GM10248 (cell line): ENCODE data around the gene AP1S1.

Experiments used
- CTCF ChIA-PET: fragments of 300-600 bp; sonication (Branson Sonifier 250); formaldehyde crosslinking; extraction: SDS; loops from one replicate; lab custom pipeline; 2021; ENCODE audit warnings: antibody characterized with exemption; lab: Yijun Ruan, JAX
- POLR2A ChIA-PET: fragments of 350-650 bp; sonication (Branson Sonifier 250); formaldehyde crosslinking; extraction: SDS; loops from one replicate; lab custom pipeline; 2020; ENCODE audit warnings: antibody characterized with exemption; lab: Yijun Ruan, JAX
- DNase-seq: peaks from one replicate; pipeline ENCODE4 v3.0.0; 2012; ENCODE audit errors: extremely low spot score
- TF ChIP-seq, protein P1 (sequence below): IDR thresholded peaks from 2 replicates; pipeline ENCODE4 v1.5.1; 2012; ENCODE audit warnings: mild to moderate bottlenecking, low read depth; ENCODE audit errors: extremely low read depth, missing control alignments, control extremely low read depth

AP1S1 gene

DNA sequence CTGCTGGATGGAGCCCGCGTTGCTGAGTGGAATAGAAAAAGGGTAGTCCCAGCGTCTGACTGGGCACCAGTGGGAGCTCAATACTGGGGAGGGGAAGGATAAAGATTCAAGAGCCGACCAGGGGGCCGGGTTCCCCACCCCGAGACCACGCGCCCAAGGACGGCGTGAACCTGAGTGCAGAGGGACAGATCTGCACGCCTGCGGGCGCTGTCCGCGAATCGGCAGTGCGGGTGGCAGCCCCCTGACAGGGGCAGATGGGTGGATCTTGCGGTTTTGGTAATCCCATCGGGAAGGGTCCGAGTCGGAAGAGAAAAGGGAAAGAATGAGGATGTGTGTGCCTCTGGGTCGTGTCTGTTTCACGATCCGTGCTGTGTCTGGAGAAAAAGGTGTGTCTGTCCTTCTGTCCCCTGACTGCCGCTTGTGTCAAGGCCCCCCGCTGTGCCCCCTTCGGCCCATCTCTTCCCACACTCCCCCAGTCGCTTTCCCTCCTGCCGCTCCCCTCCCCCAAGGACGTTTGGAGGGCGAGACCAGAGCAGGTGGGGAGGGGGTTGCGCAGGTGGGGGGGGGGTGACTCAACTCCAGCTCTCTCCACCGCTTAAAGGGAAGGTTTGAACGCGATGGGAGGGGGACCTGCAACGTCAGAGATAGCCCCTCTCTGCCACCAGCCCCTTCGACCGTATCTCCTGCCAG, 11.8 kb downstream of the AP1S1 start:
- CTCF ChIA-PET = interaction anchor here (1.0 to 2.2 kb wide), 7 partner anchors 9 to 116 kb away, joined by 3 to 13 read pairs (median 4); no protein-coding TSS in a partner anchor
- DNase-seq = no peak

DNA sequence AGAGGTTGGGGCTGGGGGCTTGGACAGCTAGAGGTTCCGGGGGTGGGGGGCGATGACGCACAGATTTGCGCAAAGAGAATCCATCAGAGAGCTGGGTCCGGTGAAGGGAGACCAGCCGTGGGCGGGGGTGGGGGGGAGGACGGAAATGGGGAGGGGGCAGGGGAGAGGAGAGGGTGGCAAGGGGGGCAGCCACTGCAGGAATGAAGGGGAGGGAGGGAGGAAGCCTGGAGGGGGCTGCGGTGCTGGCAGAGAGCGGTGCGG, 12.3 kb downstream of the AP1S1 start:
- POLR2A ChIA-PET = no interaction called here
- CTCF ChIA-PET = interaction anchor here (2.2 kb wide), 1 partner anchor 22 kb away, joined by 13 read pairs; no protein-coding TSS in a partner anchor
- no peak for DNase-seq
- TF ChIP-seq, protein P1, sequence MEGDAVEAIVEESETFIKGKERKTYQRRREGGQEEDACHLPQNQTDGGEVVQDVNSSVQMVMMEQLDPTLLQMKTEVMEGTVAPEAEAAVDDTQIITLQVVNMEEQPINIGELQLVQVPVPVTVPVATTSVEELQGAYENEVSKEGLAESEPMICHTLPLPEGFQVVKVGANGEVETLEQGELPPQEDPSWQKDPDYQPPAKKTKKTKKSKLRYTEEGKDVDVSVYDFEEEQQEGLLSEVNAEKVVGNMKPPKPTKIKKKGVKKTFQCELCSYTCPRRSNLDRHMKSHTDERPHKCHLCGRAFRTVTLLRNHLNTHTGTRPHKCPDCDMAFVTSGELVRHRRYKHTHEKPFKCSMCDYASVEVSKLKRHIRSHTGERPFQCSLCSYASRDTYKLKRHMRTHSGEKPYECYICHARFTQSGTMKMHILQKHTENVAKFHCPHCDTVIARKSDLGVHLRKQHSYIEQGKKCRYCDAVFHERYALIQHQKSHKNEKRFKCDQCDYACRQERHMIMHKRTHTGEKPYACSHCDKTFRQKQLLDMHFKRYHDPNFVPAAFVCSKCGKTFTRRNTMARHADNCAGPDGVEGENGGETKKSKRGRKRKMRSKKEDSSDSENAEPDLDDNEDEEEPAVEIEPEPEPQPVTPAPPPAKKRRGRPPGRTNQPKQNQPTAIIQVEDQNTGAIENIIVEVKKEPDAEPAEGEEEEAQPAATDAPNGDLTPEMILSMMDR = no peak

More for the DNA sequence above, 11.8 kb downstream of the AP1S1 start:
- TF ChIP-seq, protein P1 = no peak
- POLR2A ChIA-PET = interaction anchor here (0.6 kb wide), 1 partner anchor 70 kb away, joined by 3 read pairs; no protein-coding TSS in a partner anchor

DNA sequence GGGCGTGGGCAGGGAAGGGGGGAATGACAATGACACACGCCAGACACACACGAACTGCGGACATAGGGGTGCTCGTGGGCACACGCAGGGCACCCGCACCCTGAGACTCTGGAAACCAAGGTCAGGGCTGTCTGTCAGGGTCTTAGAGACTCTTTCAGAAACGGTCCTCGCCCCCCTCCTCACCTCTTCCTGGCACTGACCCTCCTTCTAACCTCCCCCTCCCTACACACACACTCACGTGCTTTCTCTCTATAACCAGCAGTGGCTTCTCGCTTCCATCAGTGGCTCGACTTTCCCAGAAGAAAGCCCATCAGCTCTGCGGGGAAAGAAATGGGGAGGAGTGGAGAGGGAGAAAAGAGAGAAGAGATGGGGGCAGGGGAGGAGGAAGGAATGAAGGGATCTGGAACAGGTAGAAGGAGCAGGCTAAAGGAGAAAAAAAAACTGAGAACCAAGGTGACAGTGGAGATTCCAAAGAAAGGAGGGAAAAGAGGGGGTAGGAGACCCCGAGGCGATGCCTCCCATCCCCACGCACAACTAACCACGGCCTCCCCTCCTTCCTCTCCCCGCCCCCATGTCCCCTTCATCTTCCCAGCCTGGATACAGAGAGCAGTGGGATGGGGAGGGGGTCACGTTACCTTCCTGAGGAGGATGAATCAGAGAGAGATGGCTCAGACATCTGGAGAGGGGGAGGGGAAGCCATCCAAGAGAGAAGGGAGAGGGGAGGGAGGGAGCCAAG, 12.8 kb downstream of the AP1S1 start:
- ChIA-PET CTCF (interaction anchor here (2.2 kb wide), 1 partner anchor 23 kb away, joined by 13 read pairs; no protein-coding TSS in a partner anchor), POLR2A (no interaction called here)
- DNase-seq = no peak
- TF ChIP-seq, protein P1 = no peak

DNA sequence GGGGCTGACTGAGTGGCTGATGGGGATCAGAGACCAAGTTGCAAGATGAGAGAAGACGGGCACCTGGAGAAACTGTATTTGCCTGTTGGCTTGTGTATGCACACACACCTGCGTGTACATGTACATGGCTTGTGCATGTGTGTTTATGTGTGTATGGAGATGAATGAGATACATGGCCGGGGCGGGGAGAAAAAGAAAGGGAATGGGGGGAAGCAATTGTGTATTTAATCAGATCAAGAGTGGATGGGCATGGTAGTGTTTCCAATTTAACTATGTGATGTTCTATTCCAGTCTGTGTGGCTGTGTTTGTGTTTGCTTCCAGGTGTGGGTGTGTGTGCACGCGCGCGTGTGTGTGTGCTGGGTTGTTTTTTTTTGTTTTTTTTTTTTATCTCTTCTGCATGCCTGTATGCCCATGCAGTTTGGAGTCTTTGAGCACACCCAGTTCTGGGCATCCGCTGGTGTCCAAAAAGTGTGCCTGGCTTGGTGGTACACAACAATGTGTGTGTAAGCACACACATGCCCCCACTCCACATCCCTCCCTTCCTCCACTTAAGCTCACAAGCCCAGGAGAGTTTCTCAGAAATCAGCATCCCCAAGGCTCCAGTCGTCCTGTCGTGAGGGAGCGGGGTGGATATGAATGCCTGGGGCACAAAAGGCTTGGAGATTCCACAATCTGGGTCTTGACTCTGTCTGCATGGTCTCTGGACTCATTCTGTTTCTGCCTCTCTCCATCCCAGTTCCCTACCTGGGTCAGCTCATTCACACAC, 13.6 kb downstream of the AP1S1 start:
- CTCF ChIA-PET = interaction anchor here (0.6 to 1.6 kb wide), 5 partner anchors 10 to 27 kb away, joined by 3 to 14 read pairs (median 4); no protein-coding TSS in a partner anchor
- DNase-seq = no peak
- POLR2A ChIA-PET = no interaction called here
- TF ChIP-seq, protein P1 = no peak

DNA sequence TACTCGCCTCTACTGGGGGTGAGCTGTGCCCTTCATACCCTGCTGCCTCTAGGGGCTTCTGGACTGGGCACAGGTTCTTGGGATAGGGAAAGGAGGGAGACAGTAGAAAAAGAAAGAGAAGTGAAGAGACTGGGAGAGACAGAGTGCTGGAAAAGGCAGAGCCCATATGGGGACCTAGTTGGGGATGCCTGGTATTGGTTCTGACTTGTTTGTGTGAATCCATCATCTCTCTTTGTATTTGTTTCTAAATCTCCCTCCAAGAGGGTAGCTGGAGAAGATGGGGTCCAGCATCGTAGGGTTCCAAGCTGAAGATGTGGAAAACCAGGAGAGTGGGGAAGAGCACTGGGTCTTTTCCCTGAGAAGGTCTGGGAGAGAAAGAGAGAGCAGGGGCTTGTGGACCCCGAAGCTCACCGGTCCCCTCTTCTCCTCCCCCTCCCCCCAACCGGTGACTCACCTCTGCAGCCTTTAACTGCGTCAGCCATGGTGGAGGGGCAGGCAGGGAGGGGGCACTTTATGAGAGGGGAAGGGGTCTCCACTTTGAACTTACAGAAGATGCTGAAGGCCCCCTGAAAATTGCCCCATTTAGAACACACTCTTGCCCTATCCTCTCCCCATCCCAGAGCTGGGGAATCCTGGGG, 14.3 kb downstream of the AP1S1 start:
- TF ChIP-seq, protein P1 = no peak
- ChIA-PET CTCF (interaction anchor here (0.6 to 1.6 kb wide), 5 partner anchors 11 to 27 kb away, joined by 3 to 14 read pairs (median 4); no protein-coding TSS in a partner anchor), POLR2A (no interaction called here)
- no peak for DNase-seq
